SH-SY5Y (cell line): ENCODE data around the gene DENND1C.

Source experiments
- GATA2 ChIP-seq: IDR thresholded peaks from 2 replicates; pipeline ENCODE4 v1.6.1; 2011; ENCODE audit warnings: mild to moderate bottlenecking, low read depth, low read length
- GATA3 ChIP-seq: IDR thresholded peaks from 2 replicates; pipeline ENCODE4 v1.6.1; 2011; ENCODE audit warnings: low read depth, mild to moderate bottlenecking, low read length, moderate library complexity

DNA sequence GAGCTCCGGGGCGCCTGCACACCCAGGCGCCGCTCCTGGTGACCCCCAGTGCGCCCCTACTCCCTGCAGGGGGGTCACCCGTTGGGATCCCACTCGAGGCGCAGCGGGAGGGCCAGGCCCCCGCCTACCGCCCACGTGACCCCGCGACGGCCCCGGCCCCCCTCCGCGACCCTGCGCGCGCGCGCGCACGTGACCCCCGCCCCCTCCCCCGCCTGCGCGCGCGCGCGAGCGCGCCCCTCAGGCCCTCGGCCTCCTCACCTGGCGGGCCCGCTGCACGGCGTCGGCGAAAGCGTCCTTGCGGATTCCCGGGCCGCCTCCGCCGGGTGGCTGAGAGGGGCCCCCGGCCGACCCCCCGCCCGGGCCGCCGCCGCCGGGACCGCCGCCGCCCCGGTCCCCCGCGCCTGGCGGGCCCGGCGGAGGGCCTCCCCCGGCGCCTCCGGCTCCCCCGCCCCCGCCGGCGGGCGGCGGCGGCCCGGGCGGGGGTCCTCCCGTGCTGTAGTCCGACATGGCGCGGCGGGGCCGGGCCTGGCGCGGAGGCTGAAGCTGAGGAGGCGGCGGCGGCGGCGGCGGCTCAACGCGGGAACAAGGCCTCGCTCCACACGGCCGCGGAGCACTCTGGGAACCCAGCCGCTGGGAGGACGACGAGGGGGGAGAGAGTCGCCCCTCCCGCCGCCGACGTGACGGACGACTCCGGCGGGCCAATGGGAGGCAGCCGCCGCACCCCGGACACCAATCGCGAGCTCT lies 57.2 kb downstream of the DENND1C start, which contains the start of gene KHSRP:
- no peak for TF ChIP-seq GATA2
- no peak for TF ChIP-seq GATA3
